Heart left ventricle (tissue), 16 donors: ENCODE results near the gene WDR93. TPM values are rescaled to one million over a fixed set of nuclear protein-coding genes. Genes with fewer than 3 reads are reported as not detected.

Experiments
- ATAC-seq, 4 donors: fragments of 200-7000 bp; cut with Tn5 transposase; one replicate each; pipeline ENCODE4 v1.9.1; 2020 to 2022; ENCODE audit warnings: moderate library complexity in 4 of 4, mild to moderate bottlenecking in 3 of 4, moderate number of reproducible peaks in 1 of 4
- DNase-seq, 5 donors: peaks; one replicate each; pipeline ENCODE4 v3.0.0-alpha.2; 2020
- H3K27ac ChIP-seq, 12 donors: fragments of 200-600 bp; sonication (generic) in 4 of 12; one replicate each; pipeline versions ENCODE4 v1.5.0 to v1.8.0; 2016 to 2022; ENCODE audit warnings: mild to moderate bottlenecking in 2 of 12
- H3K27me3 ChIP-seq, 9 donors: fragments of 200-600 bp; sonication (generic) in 2 of 9; one replicate each; pipeline versions ENCODE4 v1.5.1 to v1.8.0; 2016 to 2022; ENCODE audit warnings: mild to moderate bottlenecking in 3 of 9
- H3K36me3 ChIP-seq, 9 donors: fragments of 200-600 bp; sonication (generic) in 2 of 9; one replicate each; pipeline versions ENCODE4 v1.5.0 to v1.8.0; 2018 to 2022; ENCODE audit warnings: mild to moderate bottlenecking in 2 of 9
- H3K4me1 ChIP-seq, 12 donors: fragments of 200-600 bp; sonication (generic) in 4 of 12; one replicate each; pipeline versions ENCODE4 v1.5.0 to v1.8.0; 2016 to 2022; ENCODE audit warnings: mild to moderate bottlenecking in 3 of 12
- H3K4me3 ChIP-seq, 12 donors: fragments of 200-600 bp; sonication (generic) in 4 of 12; one replicate each; pipeline versions ENCODE4 v1.5.0 to v1.8.0; 2017 to 2022; ENCODE audit warnings: mild to moderate bottlenecking in 9 of 12, moderate library complexity in 4 of 12
- H3K9me3 ChIP-seq, 12 donors: fragments of 200-600 bp; sonication (generic) in 4 of 12; one replicate each; pipeline versions ENCODE4 v1.5.0 to v1.8.0; 2016 to 2022; ENCODE audit warnings: mild to moderate bottlenecking in 1 of 12
- POLR2A ChIP-seq, 2 donors: fragments of 450-650 bp; IDR thresholded peaks; one replicate each; pipeline ENCODE4 v1.6.1; 2017; ENCODE audit warnings: antibody characterized with exemption in 2 of 2, mild to moderate bottlenecking in 2 of 2, moderate library complexity in 2 of 2
- WGBS, 4 donors: extraction: QIAGEN DNeasy Blood & Tissue Kit in 2 of 4; methylation state at CpG; one replicate each; pipeline versions ENCODE4 v1.1.5 to v1.1.7; 2013 to 2018; 5-methylcytosine and 5-hydroxymethylcytosine counted together
- intact Hi-C, 10 donors: fragments of 100-400 bp; cut with DNase I; formaldehyde crosslinking; loops; one replicate each; pipeline versions ENCODE4 v1.11.1 to v1.14.2; 2022
- polyA plus RNA-seq, 2 donors: library from polyadenylated mRNA; stranded (reverse); fragments of 200-250 nt; gene quantifications; one replicate each; pipeline ENCODE4 v1.2.3, GENCODE V29; 2013
- total RNA-seq, 9 donors: library from RNA; depleted of rRNA in 2 of 9; stranded (reverse); fragments of >200 nt in 2 of 9; fragmentation: NEBNext Ultra II Directional in 3 of 9; extraction: Animal tissue kit (Norgen Biotek cat#: 25700) in 3 of 9; gene quantifications; one replicate each; pipeline versions ENCODE4 v1.1.0 to v1.2.4, GENCODE V29; 2016 to 2023
- TF ChIP-seq, protein P1 (sequence below), 12 donors: fragments of 200-600 bp; sonication (generic) in 4 of 12; IDR thresholded peaks; one replicate each; pipeline versions ENCODE4 v1.5.0 to v1.8.0; 2018 to 2022; ENCODE audit warnings: antibody characterized with exemption in 12 of 12, mild to moderate bottlenecking in 5 of 12
- donor health status: ischemic (EF 13 %, LVEDD 7.1; RV severe dilation, severe dysfunction).
- donor health status: healthy with polysubstance abuse.
- donor health status: DM: no; HTN: yes; CAD: no.
- donor health status: DM: no; HTN: no; CAD: no.
- donor health status: ischemic (EF 25% LVEDD 6.9; RV normal size, moderate dysfunction).
- donor health status: ischemic (EF 25% LVEDD 5.7; RV mildly dilated, moderate dysfunction).
- donor health status: healthy.
- donor health status: DM: yes; HTN: yes; CAD: no.
- donor health status: ischemic (EF 35%, LVEDD 5.7; RV mildly dilated, moderate dysfunction).
- donor health status: nonischemic (EF 11% LVEDD 7.7; RV severe dilation, severe dysfunction).
- donor health status: DM: yes; HTN: yes; CAD: no.
- donor health status: PGD.
- donor health status: ischemic (EF 29% LVEDD 5.4; RV normal size, mild dysfunction).
- donor health status: nonischemic (EF 23%, LVEDD 6.1; RV moderate dilation, normal function).

Gene WDR93
- total and polyA plus RNA-seq, 11 donors: 0.10 to 0.21 TPM; not detected in 9

DNA sequence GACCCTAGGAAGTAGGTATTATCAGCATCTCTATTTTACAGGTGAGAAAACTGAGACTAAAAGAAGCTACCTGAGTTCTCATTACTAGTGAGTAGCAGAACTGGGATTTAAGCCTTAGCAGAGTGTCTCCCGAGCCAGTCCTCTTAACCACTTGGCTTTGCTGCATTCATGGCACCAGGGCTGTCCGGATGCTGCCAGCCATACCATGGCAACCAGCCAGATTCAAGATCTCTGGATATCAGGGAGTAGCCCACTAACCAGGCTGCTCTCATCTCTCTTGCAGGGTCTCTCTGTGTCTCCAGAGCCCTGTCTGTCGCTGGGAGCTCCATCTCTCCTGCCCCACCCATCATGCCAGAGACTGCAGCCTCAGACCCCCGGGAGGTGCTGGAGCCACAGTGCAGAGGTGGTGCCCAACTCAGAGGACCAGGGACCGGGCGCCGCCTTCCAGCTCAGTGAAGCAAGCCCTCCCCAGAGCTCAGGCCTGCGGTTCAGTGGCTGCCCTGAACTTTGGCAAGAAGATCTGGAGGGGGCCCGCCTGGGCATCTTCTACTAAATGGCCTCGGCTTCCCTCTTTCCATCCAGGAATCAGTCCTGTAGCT is 87.3 kb downstream of the WDR93 start:
- ATAC-seq (no peak), DNase-seq (no peak)
- intact Hi-C loops: loop anchor here in 2 of 10 donors (10.0 kb wide), 1 partner anchor 47 kb away; no protein-coding TSS in a partner anchor
- Histone ChIP-seq H3K27ac (no peak overlapping the region), H3K36me3 (no peaks in the 10 kb centered on the region), H3K4me1 (peaks cover 0 to 44% (median 10%) of the 10 kb centered on the region in 12 donors), H3K4me3 (no peak overlapping the region), H3K9me3 (no peaks in the 10 kb centered on the region), H3K27me3 (no peaks in the 10 kb centered on the region)
- TF ChIP-seq, protein P1, sequence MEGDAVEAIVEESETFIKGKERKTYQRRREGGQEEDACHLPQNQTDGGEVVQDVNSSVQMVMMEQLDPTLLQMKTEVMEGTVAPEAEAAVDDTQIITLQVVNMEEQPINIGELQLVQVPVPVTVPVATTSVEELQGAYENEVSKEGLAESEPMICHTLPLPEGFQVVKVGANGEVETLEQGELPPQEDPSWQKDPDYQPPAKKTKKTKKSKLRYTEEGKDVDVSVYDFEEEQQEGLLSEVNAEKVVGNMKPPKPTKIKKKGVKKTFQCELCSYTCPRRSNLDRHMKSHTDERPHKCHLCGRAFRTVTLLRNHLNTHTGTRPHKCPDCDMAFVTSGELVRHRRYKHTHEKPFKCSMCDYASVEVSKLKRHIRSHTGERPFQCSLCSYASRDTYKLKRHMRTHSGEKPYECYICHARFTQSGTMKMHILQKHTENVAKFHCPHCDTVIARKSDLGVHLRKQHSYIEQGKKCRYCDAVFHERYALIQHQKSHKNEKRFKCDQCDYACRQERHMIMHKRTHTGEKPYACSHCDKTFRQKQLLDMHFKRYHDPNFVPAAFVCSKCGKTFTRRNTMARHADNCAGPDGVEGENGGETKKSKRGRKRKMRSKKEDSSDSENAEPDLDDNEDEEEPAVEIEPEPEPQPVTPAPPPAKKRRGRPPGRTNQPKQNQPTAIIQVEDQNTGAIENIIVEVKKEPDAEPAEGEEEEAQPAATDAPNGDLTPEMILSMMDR (IDR thresholded peaks at IDR 0.05): no peak
- no peak for TF ChIP-seq POLR2A (IDR thresholded peaks at IDR 0.05)
- WGBS, 4 donors: 81 to 85% (median 84%) methylated on average over 8 to 10 of the region's 10 CpGs

DNA sequence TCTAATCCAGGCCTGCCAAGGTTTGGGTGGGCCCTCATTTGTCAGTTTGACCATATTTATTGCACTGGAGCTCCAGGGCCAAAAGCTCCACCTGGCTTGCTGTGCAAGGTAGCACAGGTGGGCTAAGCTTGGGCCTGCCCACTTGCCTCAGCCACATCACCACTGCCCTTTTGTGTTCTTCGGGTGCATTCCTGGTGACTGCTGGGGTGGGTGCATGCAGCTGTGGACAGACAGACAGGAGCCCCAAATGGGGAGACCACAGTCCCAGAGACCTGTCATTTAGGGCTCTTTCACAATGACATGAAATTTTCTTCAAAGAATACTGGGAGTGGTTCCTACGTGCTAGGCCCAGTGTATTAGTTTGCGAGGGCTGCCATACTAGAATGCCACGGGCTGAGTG is 88.2 kb downstream of the WDR93 start:
- H3K36me3 ChIP-seq: no peaks in the 10 kb centered on the region
- H3K4me3 ChIP-seq: no peak overlapping the region
- H3K4me1 ChIP-seq: peaks cover 0 to 44% (median 10%) of the 10 kb centered on the region in 12 donors
- H3K27ac ChIP-seq: no peak overlapping the region
- DNase-seq: no peak
- no peaks in the 10 kb centered on the region for H3K27me3 ChIP-seq
- no peak for ATAC-seq
- 76 to 100% (median 96%) methylated on average over 4 of the region's 4 CpGs for WGBS, 4 donors
- no peak for TF ChIP-seq POLR2A (IDR thresholded peaks at IDR 0.05)
- TF ChIP-seq, protein P1 (IDR thresholded peaks at IDR 0.05): no peak
- H3K9me3 ChIP-seq: no peaks in the 10 kb centered on the region
- intact Hi-C loops: loop anchor here in 2 of 10 donors (10.0 kb wide), 1 partner anchor 46 kb away; no protein-coding TSS in a partner anchor

- no peak overlapping the region for H3K4me3 ChIP-seq
- TF ChIP-seq POLR2A (IDR thresholded peaks at IDR 0.05): no peak
- TF ChIP-seq, protein P1 (IDR thresholded peaks at IDR 0.05): no peak
- H3K4me1 ChIP-seq: peaks cover 0 to 44% (median 10%) of the 10 kb centered on the region in 12 donors
- DNase-seq: no peak
- H3K27me3 ChIP-seq: no peaks in the 10 kb centered on the region
- no peak for ATAC-seq
- no peaks in the 10 kb centered on the region for H3K9me3 ChIP-seq
- H3K36me3 ChIP-seq: peaks cover 0 to 4% (median 0%) of the 10 kb centered on the region in 9 donors
- intact Hi-C loops: loop anchor here in 1 of 10 donors (5.0 kb wide), 1 partner anchor 42 kb away; no protein-coding TSS in a partner anchor
- H3K27ac ChIP-seq: no peak overlapping the region
- WGBS, 4 donors: 76 to 85% (median 80%) methylated on average over 6 of the region's 6 CpGs
These were observed 90.0 kb downstream of the WDR93 start for GRCh38 chr15:89780601-89781000.

GRCh38 chr15:89781055-89781454 is 90.4 kb downstream of the WDR93 start:
- H3K27me3 ChIP-seq: no peaks in the 10 kb centered on the region
- intact Hi-C loops: loop anchor here in 1 of 10 donors (5.0 kb wide), 1 partner anchor 41 kb away; no protein-coding TSS in a partner anchor
- H3K27ac ChIP-seq: peak overlapping the region in 1 of 12 donors; percentile 24
- 75 to 91% (median 82%) methylated on average over 6 of the region's 6 CpGs for WGBS, 4 donors
- H3K36me3 ChIP-seq: peaks cover 0 to 8% (median 0%) of the 10 kb centered on the region in 9 donors
- H3K4me3 ChIP-seq: no peak overlapping the region
- peaks cover 0 to 41% (median 6%) of the 10 kb centered on the region in 12 donors for H3K4me1 ChIP-seq
- TF ChIP-seq, protein P1 (IDR thresholded peaks at IDR 0.05): no peak
- no peak for TF ChIP-seq POLR2A (IDR thresholded peaks at IDR 0.05)
- no peaks in the 10 kb centered on the region for H3K9me3 ChIP-seq
- DNase-seq (no peak), ATAC-seq (no peak)
